Measurements from ENCODE around the gene UNC13A.

- TF ChIP-seq CTCF (IDR thresholded peaks at IDR 0.05; ENCODE audit: borderline replicate concordance, extremely low read depth, low read length, poor library complexity, severe bottlenecking): no peak
- no peak for TF ChIP-seq EZH2 (IDR thresholded peaks at IDR 0.05; ENCODE audit: borderline replicate concordance, low read depth, low read length, severe bottlenecking)
Measured at GRCh38 chr19:17641181-17641580, 47.0 kb downstream of the UNC13A start.
